GM23248 (cell line): ENCODE data around the gene LMCD1. TPM values are rescaled to one million over a fixed set of nuclear protein-coding genes. Genes with fewer than 3 reads are reported as not detected.
A peak's percentile ranks its signal among the peaks of the same experiment; 100 is the strongest.

ENCODE experiments used
- DNase-seq: peaks from one replicate; pipeline ENCODE4 v3.0.0-alpha.2; 2015
- H2AFZ ChIP-seq: fragments of 200-600 bp; sonication (generic); 2 replicates; pipeline ENCODE4 v1.6.1; 2016; ENCODE audit warnings: antibody characterized with exemption
- H3F3A ChIP-seq: fragments of 200-600 bp; sonication (generic); 2 replicates; pipeline ENCODE4 v1.6.1; 2016; ENCODE audit warnings: mild to moderate bottlenecking, antibody characterized with exemption, mixed run types; ENCODE audit not compliant: insufficient read depth
- H3K27ac ChIP-seq: fragments of 200-600 bp; sonication (generic); 2 replicates; pipeline ENCODE4 v1.5.1; 2016; ENCODE audit warnings: mild to moderate bottlenecking
- H3K27me3 ChIP-seq: fragments of 200-600 bp; sonication (generic); replicated peaks from 2 replicates; pipeline ENCODE4 v1.6.1; 2016; ENCODE audit warnings: mild to moderate bottlenecking; ENCODE audit not compliant: insufficient read depth
- H3K36me3 ChIP-seq: fragments of 200-600 bp; sonication (generic); 2 replicates; pipeline ENCODE4 v1.6.1; 2016; ENCODE audit warnings: low read depth, mild to moderate bottlenecking
- H3K4me1 ChIP-seq: fragments of 200-600 bp; sonication (generic); 2 replicates; pipeline ENCODE4 v1.6.1; 2016; ENCODE audit warnings: mild to moderate bottlenecking; ENCODE audit not compliant: insufficient read depth
- H3K4me2 ChIP-seq: fragments of 200-600 bp; sonication (generic); one replicate; pipeline ENCODE4 v1.6.1; 2016; ENCODE audit warnings: mild to moderate bottlenecking; ENCODE audit not compliant: unreplicated experiment
- H3K4me3 ChIP-seq: fragments of 200-600 bp; sonication (generic); 2 replicates; pipeline ENCODE4 v1.5.1; 2016; ENCODE audit warnings: mild to moderate bottlenecking
- H3K79me2 ChIP-seq: fragments of 200-600 bp; sonication (generic); 2 replicates; pipeline ENCODE4 v1.6.1; 2016; ENCODE audit warnings: mild to moderate bottlenecking; ENCODE audit not compliant: insufficient read depth
- H3K9ac ChIP-seq: fragments of 200-600 bp; sonication (generic); 2 replicates; pipeline ENCODE4 v1.6.1; 2016; ENCODE audit warnings: mild to moderate bottlenecking
- H3K9me2 ChIP-seq: fragments of 200-600 bp; sonication (generic); 2 replicates; pipeline ENCODE4 v1.6.1; 2016; ENCODE audit warnings: mixed run types, mild to moderate bottlenecking, moderate library complexity; ENCODE audit not compliant: insufficient read depth
- H3K9me3 ChIP-seq: fragments of 200-600 bp; sonication (generic); one replicate; pipeline ENCODE4 v1.6.1; 2017; ENCODE audit warnings: low read depth
- H4K20me1 ChIP-seq: fragments of 200-600 bp; sonication (generic); 2 replicates; pipeline ENCODE4 v1.6.0; 2016; ENCODE audit not compliant: insufficient read depth
- EZH2 ChIP-seq: fragments of 200-600 bp; sonication (generic); IDR thresholded peaks from 2 replicates; pipeline ENCODE4 v1.6.1; 2018; ENCODE audit warnings: antibody characterized with exemption, mild to moderate bottlenecking; ENCODE audit not compliant: insufficient read depth, poor library complexity, severe bottlenecking
- EZH2phosphoT487 ChIP-seq: fragments of 200-600 bp; sonication (generic); IDR thresholded peaks from 2 replicates; pipeline ENCODE4 v1.6.1; 2018; ENCODE audit warnings: antibody characterized with exemption, moderate library complexity, mild to moderate bottlenecking, low read depth; ENCODE audit not compliant: insufficient read depth
- WGBS, 2 experiments: methylation state at CpG; one replicate each; pipeline ENCODE4 v1.1.6; 2015 to 2017; ENCODE audit warnings: low lambda C conversion rate in 2 of 2, low coverage in 1 of 2; ENCODE audit errors: missing lambda C conversion rate in 2 of 2; 5-methylcytosine and 5-hydroxymethylcytosine counted together
- in situ Hi-C: fragments of 300-500 bp; cut with MboI; formaldehyde crosslinking; loops from 2 replicates; pipeline ENCODE4 v1.15.0; 2020
- polyA plus RNA-seq: library from polyadenylated mRNA; unstranded; fragments of >200 nt; fragmentation: Nextera tagmentation; extraction: Ambion mirVana; gene quantifications from 2 replicates; pipeline ENCODE4 v1.2.1, GENCODE V29; 2016
- total RNA-seq: library from RNA; depleted of rRNA; stranded (reverse); fragments of >200 nt; shearing (Covaris generic); gene quantifications from 2 replicates; pipeline ENCODE4 v1.2.3, GENCODE V29; 2014

Gene LMCD1
- total and polyA plus RNA-seq, 2 experiments from 2014 or later, result 187 to 259 TPM

- DNase-seq, result no peak
- H3K4me3 ChIP-seq, result no peak overlapping the region
- no peaks in the 10 kb centered on the region for H4K20me1 ChIP-seq
- WGBS, 2 experiments, result 91 to 94% methylated on average over 6 of the region's 6 CpGs
- H3K9me3 ChIP-seq, result no peaks in the 10 kb centered on the region
- no peaks in the 10 kb centered on the region for H3K79me2 ChIP-seq
- peaks cover 19% of the 10 kb centered on the region for H3K36me3 ChIP-seq
- H3K4me1 ChIP-seq, result peaks cover 33% of the 10 kb centered on the region
- in situ Hi-C loops, result no loop called here
- no peaks in the 10 kb centered on the region for H3K9me2 ChIP-seq
- TF ChIP-seq EZH2 (no peak), EZH2phosphoT487 (no peak)
- H3K9ac ChIP-seq, result no peak overlapping the region
- H3K4me2 ChIP-seq, result no peak overlapping the region
- peak overlapping the region; percentile 71; the same call in 1 of the 2 replicates for H3K27ac ChIP-seq
- no peaks in the 10 kb centered on the region for H3K27me3 ChIP-seq
- H3F3A ChIP-seq, result peaks cover 64% of the 10 kb centered on the region
- H2AFZ ChIP-seq, result no peak overlapping the region
These were observed 57.7 kb downstream of the LMCD1 start for GRCh38 chr3:8559351-8559750.

DNA sequence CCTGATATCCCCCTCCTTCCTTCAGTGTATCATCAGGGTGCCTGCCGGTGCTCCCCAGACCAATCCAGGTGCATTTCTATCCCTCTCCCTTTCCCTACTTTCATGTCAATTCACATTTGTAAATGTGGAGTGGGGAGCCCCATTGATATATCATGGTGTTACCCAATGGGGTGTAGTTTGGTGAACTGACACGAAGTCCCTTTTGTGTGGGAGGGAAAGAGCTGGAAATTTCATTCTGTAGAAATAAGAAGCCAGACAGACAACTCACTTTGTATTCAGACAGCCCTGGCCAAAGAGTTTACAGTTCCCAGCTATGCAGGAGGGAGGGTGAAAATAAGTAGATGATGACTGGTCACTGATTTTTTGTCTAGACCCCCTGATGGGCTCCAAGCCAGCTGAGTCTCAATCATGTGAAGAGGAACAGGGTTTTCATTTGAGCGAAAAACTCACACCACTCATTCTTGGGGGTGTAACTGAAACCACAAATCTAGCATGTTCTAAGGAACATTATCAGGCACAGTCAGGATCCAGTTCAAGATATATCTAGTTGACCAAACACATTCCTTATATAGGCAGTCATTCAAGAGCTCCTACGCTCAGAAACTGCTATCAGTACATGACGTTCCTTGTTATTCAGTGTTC lies 58.9 kb downstream of the LMCD1 start:
- Histone ChIP-seq H3K4me1 (peaks cover 22% of the 10 kb centered on the region), H3K79me2 (no peaks in the 10 kb centered on the region), H3F3A (peaks cover 60% of the 10 kb centered on the region), H3K9ac (peak overlapping the region; percentile 23; the same call in 1 of the 2 replicates), H2AFZ (no peak overlapping the region), H3K27ac (peak overlapping the region; percentile 71), H3K9me3 (no peaks in the 10 kb centered on the region), H4K20me1 (no peaks in the 10 kb centered on the region), H3K36me3 (peaks cover 19% of the 10 kb centered on the region), H3K4me2 (no peak overlapping the region), H3K9me2 (no peaks in the 10 kb centered on the region), H3K27me3 (no peaks in the 10 kb centered on the region), H3K4me3 (no peak overlapping the region)
- WGBS, 2 experiments, result 50 to 52% methylated on average over 5 of the region's 5 CpGs
- TF ChIP-seq EZH2 (no peak), EZH2phosphoT487 (no peak)
- in situ Hi-C loops, result no loop called here
- DNase-seq, result peak; percentile 82

DNA sequence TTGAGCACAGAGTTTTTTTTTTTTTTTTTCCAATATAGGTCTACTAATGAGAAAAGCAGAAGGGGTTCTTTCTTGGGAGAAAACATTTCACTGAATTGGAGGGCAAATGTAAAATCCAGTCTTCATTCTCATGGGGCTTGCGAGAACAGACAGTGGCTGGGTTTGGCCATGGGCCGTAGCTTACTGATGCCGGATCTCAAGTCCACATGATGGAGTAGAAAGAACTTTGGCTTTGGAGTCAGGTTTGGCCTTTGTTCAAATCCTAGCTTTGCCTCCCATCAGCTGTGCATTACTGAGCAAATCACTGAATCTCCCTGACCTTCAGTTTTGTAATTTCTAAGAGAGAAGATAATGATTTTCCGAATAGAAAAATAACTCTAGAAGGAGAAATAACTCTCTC lies 59.7 kb downstream of the LMCD1 start:
- Histone ChIP-seq H3K4me2 (no peak overlapping the region), H3K36me3 (peaks cover 19% of the 10 kb centered on the region), H3K9me2 (no peaks in the 10 kb centered on the region), H3K79me2 (no peaks in the 10 kb centered on the region), H3K9ac (no peak overlapping the region), H2AFZ (no peak overlapping the region), H3K4me1 (peaks cover 15% of the 10 kb centered on the region), H3F3A (peaks cover 56% of the 10 kb centered on the region), H4K20me1 (no peaks in the 10 kb centered on the region), H3K27ac (peak overlapping the region; percentile 71), H3K9me3 (no peaks in the 10 kb centered on the region), H3K27me3 (no peaks in the 10 kb centered on the region), H3K4me3 (no peak overlapping the region)
- no peak for DNase-seq
- no peak for TF ChIP-seq EZH2
- TF ChIP-seq EZH2phosphoT487, result no peak
- WGBS, 2 experiments, result 60 to 70% methylated on average over 4 of the region's 4 CpGs
- in situ Hi-C loops, result no loop called here

DNA sequence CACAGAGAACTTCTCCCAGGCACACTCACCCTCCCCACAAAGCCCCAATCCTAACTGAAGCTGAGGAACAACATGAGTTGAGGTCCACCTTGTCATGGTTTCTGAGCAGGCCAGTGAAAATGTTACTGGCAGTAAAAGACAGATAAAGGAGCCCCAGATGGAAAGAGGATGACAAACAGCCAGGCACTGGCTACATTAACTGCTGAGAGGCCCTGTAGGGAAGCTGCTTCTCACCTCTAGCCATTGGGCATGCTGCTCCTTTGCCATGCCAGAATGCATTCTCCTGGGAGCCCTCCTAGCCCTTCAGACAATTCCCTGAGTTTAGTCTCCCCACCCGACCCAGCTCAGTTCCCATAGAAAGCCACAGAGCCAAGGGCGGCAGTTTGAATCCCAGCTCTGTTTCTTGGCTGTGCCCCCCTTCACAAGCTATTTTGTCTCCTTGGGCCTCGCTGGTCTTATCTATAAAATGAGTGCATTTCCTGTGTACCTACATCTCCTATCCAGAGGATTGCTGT lies 60.5 kb downstream of the LMCD1 start:
- H3K4me3 ChIP-seq, result no peak overlapping the region
- in situ Hi-C loops, result no loop called here
- no peaks in the 10 kb centered on the region for H3K9me2 ChIP-seq
- H3K9ac ChIP-seq, result no peak overlapping the region
- no peaks in the 10 kb centered on the region for H4K20me1 ChIP-seq
- H3K4me2 ChIP-seq, result no peak overlapping the region
- H3K27me3 ChIP-seq, result no peaks in the 10 kb centered on the region
- H3K27ac ChIP-seq, result peak overlapping the region; percentile 71
- H3K9me3 ChIP-seq, result no peaks in the 10 kb centered on the region
- no peaks in the 10 kb centered on the region for H3K79me2 ChIP-seq
- 95 to 96% methylated on average over 3 of the region's 3 CpGs for WGBS, 2 experiments
- peaks cover 15% of the 10 kb centered on the region for H3K4me1 ChIP-seq
- H3K36me3 ChIP-seq, result peaks cover 20% of the 10 kb centered on the region
- no peak for DNase-seq
- peaks cover 48% of the 10 kb centered on the region for H3F3A ChIP-seq
- no peak overlapping the region for H2AFZ ChIP-seq
- TF ChIP-seq EZH2phosphoT487, result no peak
- no peak for TF ChIP-seq EZH2

- Histone ChIP-seq H3K27me3 (no peaks in the 10 kb centered on the region), H3K27ac (no peak overlapping the region), H3F3A (peaks cover 38% of the 10 kb centered on the region), H3K9ac (no peak overlapping the region), H2AFZ (no peak overlapping the region), H3K79me2 (no peaks in the 10 kb centered on the region), H3K4me2 (no peak overlapping the region), H3K9me2 (no peaks in the 10 kb centered on the region), H3K4me1 (peaks cover 15% of the 10 kb centered on the region), H3K36me3 (peaks cover 25% of the 10 kb centered on the region), H4K20me1 (no peaks in the 10 kb centered on the region), H3K4me3 (no peak overlapping the region), H3K9me3 (no peaks in the 10 kb centered on the region)
- 66 to 68% methylated on average over 4 of the region's 4 CpGs for WGBS, 2 experiments
- no peak for TF ChIP-seq EZH2
- DNase-seq, result no peak
- in situ Hi-C loops, result no loop called here
These were observed 61.5 kb downstream of the LMCD1 start for GRCh38 chr3:8563146-8563545.
